ENCODE results near the gene CYP27A1. TPM values are rescaled to one million over a fixed set of nuclear protein-coding genes. Genes with fewer than 3 reads are reported as not detected.

The CYP27A1 gene
- total RNA-seq = 10 to 100 TPM; 23.4 to 48.4 (median 45.9) TPM
- polyA plus RNA-seq = 10 to 100 TPM in 2 of 3 donors, 1 to 10 TPM in 1; 9.3 to 32.0 (median 18.4) TPM
- long read RNA-seq, donor 1, transcript CYP27A1-201 (9 exons, 2,286 nt) = major isoform, 20 of 33 reads
- long read RNA-seq, donor 1, partial matches to known transcripts = 13 of 33 reads
- long read RNA-seq, donor 1, other reads (novel, unspliced or antisense) = 0 of 33 reads
- long read RNA-seq, donor 2, transcript CYP27A1-201 (9 exons, 2,286 nt) = major isoform, 83 of 123 reads
- long read RNA-seq, donor 2, partial matches to known transcripts = 30 of 123 reads
- long read RNA-seq, donor 2, other reads (novel, unspliced or antisense) = 10 of 123 reads

GRCh38 chr2:218781691-218782527, at the start of gene CYP27A1:
Gene CYP27A1, plus strand, starts transcription at chr2:218782147. Its CDS starts 36 bp downstream, at chr2:218782183.
- Histone ChIP-seq H3K4me1 (peaks cover 26% of the 10 kb centered on the region), H3K4me3 (peak within 1 kb of the TSS; percentile 74), H3K9me3 (no peaks in the 10 kb centered on the region), H3K27me3 (ENCODE audit: insufficient read depth in 3 of 3, low read length in 2 of 3) (peaks cover 0 to 2% (median 0%) of the 10 kb centered on the region in 3 donors), H3K27ac (peak within 1 kb of the TSS; percentile 78), H3K36me3 (ENCODE audit: insufficient read depth in 1 of 2, low read depth in 1 of 2) (no peaks in the 10 kb centered on the region)
- intact Hi-C loops (cut with DNase I) = loop anchor here in 1 of 2 donors (5.0 kb wide), 2 partner anchors 50 to 70 kb away; partner anchors contain the start of genes PRKAG3 and TTLL4
- WGBS, 3 donors = 0 to 1% (median 0%) methylated on average over 64 to 76 of the region's 76 CpGs
- DNase-seq = peak; percentile 61 to 78
- peak; percentile 83 to 87 (median 85) for ATAC-seq
- TF ChIP-seq CTCF (IDR thresholded peaks at IDR 0.05) = no peak

GRCh38 chr2:218732761-218733158, 49.2 kb upstream of the CYP27A1 start:
- no peak for TF ChIP-seq CTCF (IDR thresholded peaks at IDR 0.05)
- H3K4me1 ChIP-seq = peaks cover 23% of the 10 kb centered on the region
- intact Hi-C loops (cut with DNase I) = no loop called here
- H3K36me3 ChIP-seq (ENCODE audit: insufficient read depth in 1 of 2, low read depth in 1 of 2) = peaks cover 0 to 1% of the 10 kb centered on the region in 2 donors
- no peaks in the 10 kb centered on the region for H3K27me3 ChIP-seq (ENCODE audit: insufficient read depth in 3 of 3, low read length in 2 of 3)
- no peak for DNase-seq
- peak in 2 of 4 donors; percentile 29 to 33 for ATAC-seq
- 31 to 71% (median 39%) methylated on average over 2 of the region's 2 CpGs for WGBS, 3 donors
- no peaks in the 10 kb centered on the region for H3K9me3 ChIP-seq
- no peak overlapping the region for H3K4me3 ChIP-seq
- peak overlapping the region; percentile 47 for H3K27ac ChIP-seq

GRCh38 chr2:218733171-218734021, 48.6 kb upstream of the CYP27A1 start:
- ATAC-seq (peak; percentile 55 to 89 (median 74)), DNase-seq (peak in 1 of 2 donors; percentile 21)
- TF ChIP-seq CTCF (IDR thresholded peaks at IDR 0.05) = no peak
- intact Hi-C loops (cut with DNase I) = no loop called here
- 78 to 97% (median 90%) methylated on average over 6 of the region's 6 CpGs for WGBS, 3 donors
- no peaks in the 10 kb centered on the region for H3K27me3 ChIP-seq (ENCODE audit: insufficient read depth in 3 of 3, low read length in 2 of 3)
- H3K27ac ChIP-seq = peak overlapping the region; percentile 33
- H3K4me3 ChIP-seq = no peak overlapping the region
- H3K4me1 ChIP-seq = peaks cover 23% of the 10 kb centered on the region
- H3K9me3 ChIP-seq = no peaks in the 10 kb centered on the region
- peaks cover 0 to 8% of the 10 kb centered on the region in 2 donors for H3K36me3 ChIP-seq (ENCODE audit: insufficient read depth in 1 of 2, low read depth in 1 of 2)

GRCh38 chr2:218734190-218734975, 47.6 kb upstream of the CYP27A1 start:
- intact Hi-C loops (cut with DNase I) = no loop called here
- Histone ChIP-seq H3K4me1 (peaks cover 23% of the 10 kb centered on the region), H3K4me3 (no peak overlapping the region), H3K9me3 (no peaks in the 10 kb centered on the region), H3K27me3 (ENCODE audit: insufficient read depth in 3 of 3, low read length in 2 of 3) (no peaks in the 10 kb centered on the region), H3K36me3 (ENCODE audit: insufficient read depth in 1 of 2, low read depth in 1 of 2) (peaks cover 0 to 18% of the 10 kb centered on the region in 2 donors), H3K27ac (no peak overlapping the region)
- ATAC-seq (no peak), DNase-seq (no peak)
- TF ChIP-seq CTCF (IDR thresholded peaks at IDR 0.05) = no peak
- 92 to 94% (median 92%) methylated on average over 8 of the region's 8 CpGs for WGBS, 3 donors

Measured in psoas muscle (tissue), 8 donors.